CD4-positive, alpha-beta T cell treated with Interleukin-17A for 1 hour (primary cell): ENCODE measurements around the gene TMEM245.
"Not testable (repeated sequence)": the region's sequence is repeated elsewhere in the genome, so short reads cannot be mapped to it uniquely, and the experiment has no call there.

Experiments
- DNase-seq: peaks from one replicate; pipeline ENCODE4 v3.0.0-alpha.2; 2020

TMEM245 gene

DNA sequence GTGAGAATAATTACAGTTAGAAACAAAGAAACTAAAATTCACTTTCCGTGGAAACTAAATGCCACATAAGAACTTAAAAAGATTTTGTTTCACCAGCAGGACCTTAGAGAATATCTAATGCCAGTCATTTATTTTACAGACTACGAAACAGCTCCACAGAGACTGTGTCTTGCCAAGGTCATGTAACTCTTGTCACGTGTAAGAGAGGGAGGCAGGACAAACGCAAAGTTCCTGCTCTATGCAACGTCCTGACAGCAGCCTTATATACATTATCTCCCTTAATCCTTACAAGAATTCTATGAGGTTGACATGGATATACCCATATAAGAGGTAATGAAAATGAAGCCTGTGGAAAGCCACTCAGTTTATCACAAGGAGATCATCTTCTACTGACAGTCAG lies 145.9 kb downstream of the TMEM245 start:
- DNase-seq, result no peak

DNA sequence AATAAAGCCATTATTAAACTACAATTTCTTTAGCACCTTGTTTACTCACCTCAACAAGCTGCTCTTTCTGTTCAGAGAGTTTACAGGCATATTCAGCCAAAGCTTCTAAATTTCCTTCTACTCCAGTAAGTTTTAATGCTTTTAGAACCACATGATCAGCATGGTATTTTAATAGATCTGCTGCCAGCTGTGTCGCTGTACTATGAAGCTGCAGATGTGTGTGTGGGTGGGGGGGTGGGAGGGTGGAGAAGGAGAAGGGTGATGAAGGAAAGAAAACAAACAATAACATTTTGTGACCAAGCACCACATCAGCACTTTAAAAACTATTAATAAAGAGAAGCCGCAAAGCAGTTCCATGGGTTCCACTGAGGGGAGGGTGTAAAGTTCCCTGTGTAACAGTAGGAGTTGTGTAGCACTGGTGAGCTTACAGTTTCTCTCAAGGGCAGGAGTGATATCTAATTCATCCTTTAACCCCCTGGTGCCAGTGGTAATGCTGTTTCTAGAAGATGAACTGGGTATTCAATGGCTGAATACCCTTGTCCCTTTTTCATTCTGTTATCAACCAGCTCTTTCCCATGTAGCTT lies 147.0 kb downstream of the TMEM245 start:
- no peak for DNase-seq

- DNase-seq, result no peak
Measured at GRCh38 chr9:108972186-108972585, 147.6 kb downstream of the TMEM245 start.

GRCh38 chr9:108971392-108971791 lies 148.4 kb downstream of the TMEM245 start:
- not testable (repeated sequence) for DNase-seq

- no peak for DNase-seq
Measured at GRCh38 chr9:108967916-108968315, 151.8 kb downstream of the TMEM245 start.
